ENCODE data around the gene C1QA.

Gene C1QA

DNA sequence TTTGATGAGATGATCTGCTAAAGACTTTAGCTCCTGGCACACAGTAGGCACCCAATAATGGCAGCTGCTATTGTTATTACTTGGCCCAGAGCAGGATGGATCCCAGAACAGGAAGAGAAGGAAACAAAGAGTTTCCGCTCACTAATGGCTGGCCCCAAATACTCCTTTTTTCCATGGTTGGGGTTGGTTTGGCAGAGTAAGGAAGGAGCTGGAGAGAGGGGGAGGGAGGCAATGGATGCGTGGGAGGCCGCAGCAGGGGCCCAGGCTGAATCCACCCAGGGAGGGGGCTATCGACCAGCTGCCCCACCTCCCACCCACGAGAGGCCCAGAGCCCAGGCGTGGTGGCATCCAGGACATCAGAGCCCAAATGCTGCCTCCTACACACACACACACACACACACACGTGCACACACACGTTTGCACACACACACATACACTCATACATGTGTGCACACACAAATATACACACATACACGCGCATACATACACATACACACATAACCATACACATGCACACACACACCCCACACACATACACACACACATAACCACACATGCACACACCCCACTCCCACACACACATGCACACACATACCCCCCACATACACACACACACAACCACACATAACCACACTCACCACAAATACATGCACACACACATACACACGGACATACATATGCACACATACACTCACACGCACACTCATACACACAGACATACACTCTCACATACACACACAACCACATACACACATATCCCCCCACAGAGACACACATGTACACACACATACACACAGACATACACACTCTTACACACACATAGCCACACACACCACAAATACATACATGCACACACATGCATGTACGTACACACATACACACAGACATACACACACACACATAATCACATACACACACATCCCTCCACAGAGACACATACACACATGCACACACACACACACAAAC lies 41.8 kb downstream of the C1QA start:
- peaks cover 3% of the 10 kb centered on the region; the same call in 1 of the 2 replicates for H3K27me3 ChIP-seq (ENCODE audit: low read depth, low read length)
- H3K4me1 ChIP-seq (ENCODE audit: low read length) = peaks cover 4% of the 10 kb centered on the region; the same call in 1 of the 2 replicates
- H3K4me2 ChIP-seq (ENCODE audit: low read length) = no peak overlapping the region
- no peaks in the 10 kb centered on the region for H4K20me1 ChIP-seq (ENCODE audit: insufficient read depth, low read length)
- H3K79me2 ChIP-seq (ENCODE audit: low read length) = no peaks in the 10 kb centered on the region
- no peak overlapping the region for H3K27ac ChIP-seq (ENCODE audit: low read length)
- no peak overlapping the region for H3K9ac ChIP-seq (ENCODE audit: low read length)
- no peaks in the 10 kb centered on the region for H3K9me3 ChIP-seq (ENCODE audit: insufficient read depth, low read length)
- no peak for TF ChIP-seq EZH2phosphoT487 (IDR thresholded peaks at IDR 0.05; ENCODE audit: low read depth)
- TF ChIP-seq, protein P1, sequence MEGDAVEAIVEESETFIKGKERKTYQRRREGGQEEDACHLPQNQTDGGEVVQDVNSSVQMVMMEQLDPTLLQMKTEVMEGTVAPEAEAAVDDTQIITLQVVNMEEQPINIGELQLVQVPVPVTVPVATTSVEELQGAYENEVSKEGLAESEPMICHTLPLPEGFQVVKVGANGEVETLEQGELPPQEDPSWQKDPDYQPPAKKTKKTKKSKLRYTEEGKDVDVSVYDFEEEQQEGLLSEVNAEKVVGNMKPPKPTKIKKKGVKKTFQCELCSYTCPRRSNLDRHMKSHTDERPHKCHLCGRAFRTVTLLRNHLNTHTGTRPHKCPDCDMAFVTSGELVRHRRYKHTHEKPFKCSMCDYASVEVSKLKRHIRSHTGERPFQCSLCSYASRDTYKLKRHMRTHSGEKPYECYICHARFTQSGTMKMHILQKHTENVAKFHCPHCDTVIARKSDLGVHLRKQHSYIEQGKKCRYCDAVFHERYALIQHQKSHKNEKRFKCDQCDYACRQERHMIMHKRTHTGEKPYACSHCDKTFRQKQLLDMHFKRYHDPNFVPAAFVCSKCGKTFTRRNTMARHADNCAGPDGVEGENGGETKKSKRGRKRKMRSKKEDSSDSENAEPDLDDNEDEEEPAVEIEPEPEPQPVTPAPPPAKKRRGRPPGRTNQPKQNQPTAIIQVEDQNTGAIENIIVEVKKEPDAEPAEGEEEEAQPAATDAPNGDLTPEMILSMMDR (IDR thresholded peaks at IDR 0.05; ENCODE audit: low read depth, low read length) = no peak
- H3K36me3 ChIP-seq (replicated peaks; ENCODE audit: low read depth, low read length) = no peaks in the 10 kb centered on the region
- H3K4me3 ChIP-seq (ENCODE audit: low read length) = no peak overlapping the region
- no peak overlapping the region for H2AFZ ChIP-seq (ENCODE audit: low read depth, low read length)

GRCh38 chr1:22680726-22681125 lies 44.3 kb downstream of the C1QA start:
- no peaks in the 10 kb centered on the region for H3K4me1 ChIP-seq (ENCODE audit: low read length)
- no peak overlapping the region for H2AFZ ChIP-seq (ENCODE audit: low read depth, low read length)
- no peaks in the 10 kb centered on the region for H3K9me3 ChIP-seq (ENCODE audit: insufficient read depth, low read length)
- TF ChIP-seq, protein P1 (IDR thresholded peaks at IDR 0.05; ENCODE audit: low read depth, low read length) = no peak
- no peak for TF ChIP-seq EZH2phosphoT487 (IDR thresholded peaks at IDR 0.05; ENCODE audit: low read depth)
- H3K36me3 ChIP-seq (replicated peaks; ENCODE audit: low read depth, low read length) = no peaks in the 10 kb centered on the region
- H3K79me2 ChIP-seq (ENCODE audit: low read length) = no peaks in the 10 kb centered on the region
- no peak overlapping the region for H3K4me2 ChIP-seq (ENCODE audit: low read length)
- no peaks in the 10 kb centered on the region for H3K27me3 ChIP-seq (ENCODE audit: low read depth, low read length)
- no peaks in the 10 kb centered on the region for H4K20me1 ChIP-seq (ENCODE audit: insufficient read depth, low read length)
- H3K9ac ChIP-seq (ENCODE audit: low read length) = no peak overlapping the region
- no peak overlapping the region for H3K4me3 ChIP-seq (ENCODE audit: low read length)
- H3K27ac ChIP-seq (ENCODE audit: low read length) = no peak overlapping the region

- no peak overlapping the region for H3K27ac ChIP-seq (ENCODE audit: low read length)
- H3K4me3 ChIP-seq (ENCODE audit: low read length) = no peak overlapping the region
- no peaks in the 10 kb centered on the region for H3K9me3 ChIP-seq (ENCODE audit: insufficient read depth, low read length)
- no peak overlapping the region for H2AFZ ChIP-seq (ENCODE audit: low read depth, low read length)
- no peak overlapping the region for H3K9ac ChIP-seq (ENCODE audit: low read length)
- TF ChIP-seq EZH2phosphoT487 (IDR thresholded peaks at IDR 0.05; ENCODE audit: low read depth) = no peak
- no peaks in the 10 kb centered on the region for H3K36me3 ChIP-seq (replicated peaks; ENCODE audit: low read depth, low read length)
- H3K27me3 ChIP-seq (ENCODE audit: low read depth, low read length) = no peaks in the 10 kb centered on the region
- no peaks in the 10 kb centered on the region for H4K20me1 ChIP-seq (ENCODE audit: insufficient read depth, low read length)
- no peaks in the 10 kb centered on the region for H3K4me1 ChIP-seq (ENCODE audit: low read length)
- H3K79me2 ChIP-seq (ENCODE audit: low read length) = no peaks in the 10 kb centered on the region
- H3K4me2 ChIP-seq (ENCODE audit: low read length) = no peak overlapping the region
Observed at GRCh38 chr1:22681556-22682276, 45.3 kb downstream of the C1QA start.

DNA sequence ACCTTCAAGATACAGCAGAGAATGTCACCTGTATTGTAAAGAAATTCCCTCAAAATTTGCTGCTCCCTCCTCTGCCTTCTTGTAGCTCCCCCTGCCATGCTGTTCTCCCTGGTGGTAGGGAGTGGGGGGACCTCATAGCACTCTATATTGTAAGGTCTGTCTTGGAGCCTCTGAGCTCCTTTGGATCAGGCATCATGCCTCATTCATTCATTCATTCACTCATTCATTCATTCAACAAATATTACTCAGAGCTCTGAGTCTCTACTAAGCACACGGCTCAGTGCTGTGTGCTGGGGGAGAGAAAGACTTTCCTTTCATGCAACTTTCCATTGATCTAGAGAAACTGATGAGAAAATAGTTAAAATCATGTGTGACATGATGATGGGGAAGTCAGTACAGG lies 47.1 kb downstream of the C1QA start:
- Histone ChIP-seq H3K79me2 (ENCODE audit: low read length) (no peaks in the 10 kb centered on the region), H3K9me3 (ENCODE audit: insufficient read depth, low read length) (no peaks in the 10 kb centered on the region), H4K20me1 (ENCODE audit: insufficient read depth, low read length) (no peaks in the 10 kb centered on the region), H3K4me1 (ENCODE audit: low read length) (no peaks in the 10 kb centered on the region), H3K36me3 (replicated peaks; ENCODE audit: low read depth, low read length) (no peaks in the 10 kb centered on the region), H3K9ac (ENCODE audit: low read length) (no peak overlapping the region), H2AFZ (ENCODE audit: low read depth, low read length) (no peak overlapping the region), H3K27me3 (ENCODE audit: low read depth, low read length) (no peaks in the 10 kb centered on the region), H3K4me3 (ENCODE audit: low read length) (no peak overlapping the region), H3K4me2 (ENCODE audit: low read length) (no peak overlapping the region), H3K27ac (ENCODE audit: low read length) (no peak overlapping the region)
- TF ChIP-seq, protein P1 (IDR thresholded peaks at IDR 0.05; ENCODE audit: low read depth, low read length) = no peak
- no peak for TF ChIP-seq EZH2phosphoT487 (IDR thresholded peaks at IDR 0.05; ENCODE audit: low read depth)
